H1 (cell line): ENCODE measurements around the gene GHRL. TPM values are rescaled to one million over a fixed set of nuclear protein-coding genes. Genes with fewer than 3 reads are reported as not detected.

Experiments used
- CTCF ChIA-PET: fragments of 300-600 bp; sonication (Branson Sonifier 250); formaldehyde crosslinking; loops from one replicate; lab custom pipeline; 2021; ENCODE audit not compliant: partially characterized antibody; lab: Charles Lee
- POLR2A ChIA-PET: fragments of 300-600 bp; sonication (Branson Sonifier 250); formaldehyde crosslinking; loops from one replicate; lab custom pipeline; 2021; ENCODE audit warnings: inconsistent platforms; ENCODE audit not compliant: partially characterized antibody; lab: Charles Lee
- DNase-seq, 2 experiments: peaks; one replicate each; pipeline versions ENCODE4 v3.0.0 to v3.0.0-alpha.2; 2010 to 2022; ENCODE audit warnings: low spot score in 2 of 2, low read depth in 1 of 2, mixed read lengths in 1 of 2
- FAIRE-seq: peaks from 2 replicates; lab custom pipeline; 2011; peaks lifted over from hg19 to GRCh38; lab: Jason Lieb, UNC
- H2AFZ ChIP-seq: 2 replicates; pipeline ENCODE4 v1.8.1; 2012; ENCODE audit warnings: low read length, inconsistent platforms
- H2AK5ac ChIP-seq: 2 replicates; pipeline ENCODE4 v1.6.1; 2013; ENCODE audit warnings: low read depth, low read length
- H2BK120ac ChIP-seq: replicated peaks from 2 replicates; pipeline ENCODE3; 2013; ENCODE audit warnings: low read depth, low read length, inconsistent platforms
- H2BK12ac ChIP-seq: 2 replicates; pipeline ENCODE4 v1.6.1; 2013; ENCODE audit warnings: low read depth, low read length
- H2BK15ac ChIP-seq: 2 replicates; pipeline ENCODE4 v1.6.1; 2013; ENCODE audit warnings: low read length
- H2BK20ac ChIP-seq: 2 replicates; pipeline ENCODE4 v1.6.1; 2013; ENCODE audit warnings: low read length
- H2BK5ac ChIP-seq: 2 replicates; pipeline ENCODE4 v1.6.1; 2013; ENCODE audit warnings: low read depth, low read length
- H3K14ac ChIP-seq: 2 replicates; pipeline ENCODE4 v1.6.1; 2013; ENCODE audit warnings: inconsistent platforms; ENCODE audit not compliant: insufficient read length
- H3K18ac ChIP-seq: 2 replicates; pipeline ENCODE4 v1.6.1; 2013; ENCODE audit warnings: low read length; ENCODE audit errors: extremely low read depth
- H3K23ac ChIP-seq: 2 replicates; pipeline ENCODE4 v1.6.1; 2013; ENCODE audit warnings: inconsistent platforms; ENCODE audit not compliant: insufficient read length
- H3K23me2 ChIP-seq: 2 replicates; pipeline ENCODE4 v1.6.1; 2013; ENCODE audit warnings: low read depth, low read length
- H3K27ac ChIP-seq: 2 replicates; pipeline ENCODE4 v1.6.1; 2011; ENCODE audit warnings: low read depth, low read length, inconsistent platforms
- H3K27me3 ChIP-seq, 4 experiments: replicated peaks in 1 of 4; 1 replicate in 1 of 4; 2 replicates in 3 of 4; pipeline versions ENCODE4 v1.6.1 to v1.8.1; 2011 to 2013; ENCODE audit warnings: low read length in 3 of 4, mild to moderate bottlenecking in 3 of 4, inconsistent platforms in 2 of 4, mixed read lengths in 2 of 4, moderate library complexity in 1 of 4; ENCODE audit not compliant: control insufficient read depth in 3 of 4, insufficient read depth in 3 of 4; ENCODE audit errors: extremely low read depth in 1 of 4
- H3K36me3 ChIP-seq, 4 experiments: 2 replicates each; pipeline versions ENCODE4 v1.6.1 to v1.8.1; 2011 to 2013; ENCODE audit warnings: mild to moderate bottlenecking in 4 of 4, low read length in 3 of 4, moderate library complexity in 2 of 4, control low read depth in 1 of 4, inconsistent platforms in 1 of 4; ENCODE audit not compliant: insufficient read depth in 4 of 4, control insufficient read depth in 2 of 4
- H3K4ac ChIP-seq: replicated peaks from 2 replicates; pipeline ENCODE3; 2013; ENCODE audit warnings: low read length, low read depth, mixed read lengths, inconsistent platforms; ENCODE audit not compliant: insufficient read length
- H3K4me1 ChIP-seq, 4 experiments: replicated peaks in 1 of 4; 1 replicate in 1 of 4; 2 replicates in 3 of 4; pipeline versions ENCODE4 v1.6.1 to v1.8.1; 2011 to 2013; ENCODE audit warnings: low read length in 3 of 4, inconsistent platforms in 2 of 4, mixed read lengths in 1 of 4; ENCODE audit not compliant: insufficient read depth in 4 of 4, control insufficient read depth in 3 of 4
- H3K4me2 ChIP-seq, 2 experiments: 2 replicates each; pipeline versions ENCODE4 v1.6.1 to v1.8.1; 2011 to 2013; ENCODE audit warnings: low read depth in 2 of 2, low read length in 2 of 2, control low read depth in 1 of 2, inconsistent platforms in 1 of 2, mild to moderate bottlenecking in 1 of 2; ENCODE audit not compliant: insufficient read depth in 1 of 2
- H3K4me3 ChIP-seq, 4 experiments: fragments of 200-600, 300-600 bp in 1 of 4; sonication (generic), shearing (Covaris generic), sonication (Bioruptor Twin) in 1 of 4; 2 replicates each; pipeline versions ENCODE4 v1.5.1 to v1.8.1; 2011 to 2016; ENCODE audit warnings: low read length in 4 of 4, low read depth in 3 of 4, control low read depth in 2 of 4, inconsistent platforms in 2 of 4, mild to moderate bottlenecking in 2 of 4, mixed read lengths in 1 of 4, moderate library complexity in 1 of 4; ENCODE audit not compliant: insufficient read depth in 2 of 4; ENCODE audit errors: extremely low read depth in 1 of 4
- H3K56ac ChIP-seq: replicated peaks from 2 replicates; pipeline ENCODE3; 2013; ENCODE audit warnings: low read depth, mild to moderate bottlenecking, mixed read lengths, low read length, inconsistent platforms; ENCODE audit not compliant: insufficient read length
- H3K79me1 ChIP-seq: 2 replicates; pipeline ENCODE4 v1.6.1; 2013; ENCODE audit warnings: low read depth, low read length, control low read depth
- H3K79me2 ChIP-seq, 2 experiments: 2 replicates each; pipeline versions ENCODE4 v1.6.1 to v1.8.1; 2012 to 2013; ENCODE audit warnings: low read length in 2 of 2, mild to moderate bottlenecking in 2 of 2, inconsistent platforms in 1 of 2; ENCODE audit not compliant: insufficient read depth in 2 of 2, control insufficient read depth in 1 of 2
- H3K9ac ChIP-seq, 4 experiments: replicated peaks in 1 of 4; 1 replicate in 1 of 4; 2 replicates in 3 of 4; pipeline versions ENCODE4 v1.6.1 to v1.8.1; 2011 to 2013; ENCODE audit warnings: low read depth in 3 of 4, low read length in 3 of 4, control low read depth in 2 of 4, mild to moderate bottlenecking in 2 of 4, moderate library complexity in 2 of 4, inconsistent platforms in 1 of 4; ENCODE audit errors: extremely low read depth in 1 of 4
- H3K9me3 ChIP-seq, 2 experiments: 2 replicates each; pipeline versions ENCODE4 v1.6.1 to v1.8.1; 2012 to 2013; ENCODE audit warnings: mild to moderate bottlenecking in 2 of 2, moderate library complexity in 2 of 2, control low read depth in 1 of 2, inconsistent platforms in 1 of 2, low read depth in 1 of 2, low read length in 1 of 2, mixed read lengths in 1 of 2; ENCODE audit not compliant: insufficient read depth in 2 of 2
- H4K20me1 ChIP-seq, 2 experiments: replicated peaks in 1 of 2; 2 replicates each; pipeline versions ENCODE3 to v1.8.1; 2011 to 2013; ENCODE audit warnings: inconsistent platforms in 2 of 2, low read length in 2 of 2, mild to moderate bottlenecking in 1 of 2; ENCODE audit not compliant: insufficient read depth in 2 of 2, control insufficient read depth in 1 of 2
- H4K5ac ChIP-seq: 2 replicates; pipeline ENCODE4 v1.6.1; 2013; ENCODE audit warnings: low read length, low read depth, mixed read lengths, inconsistent platforms; ENCODE audit not compliant: insufficient read length
- H4K8ac ChIP-seq: 2 replicates; pipeline ENCODE4 v1.8.0; 2013; ENCODE audit warnings: mild to moderate bottlenecking, moderate library complexity, low read length, inconsistent platforms; ENCODE audit not compliant: insufficient read depth; ENCODE audit errors: extremely low read depth
- H4K91ac ChIP-seq: replicated peaks from 2 replicates; pipeline ENCODE3; 2013; ENCODE audit warnings: low read length, mixed read lengths, inconsistent platforms; ENCODE audit not compliant: insufficient read length
- RBBP5 ChIP-seq: IDR thresholded peaks from 2 replicates; pipeline ENCODE4 v1.7.1; 2012; ENCODE audit warnings: low read depth, mild to moderate bottlenecking, inconsistent platforms, low read length, moderate library complexity, borderline replicate concordance
- SP4 ChIP-seq: IDR thresholded peaks from 2 replicates; pipeline ENCODE4 v1.6.1; 2012; ENCODE audit warnings: low read length, inconsistent platforms
- SUZ12 ChIP-seq: fragments of 200-600 bp; sonication (generic); IDR thresholded peaks from 2 replicates; pipeline ENCODE4 v1.6.1; 2012; ENCODE audit warnings: mild to moderate bottlenecking, inconsistent platforms, low read length, moderate library complexity, mixed read lengths
- WGBS, 2 experiments: shearing (Covaris generic) in 1 of 2; methylation state at CpG; one replicate each; pipeline versions ENCODE4 v1.1.6 to v1.1.7; 2013 to 2015; ENCODE audit warnings: low lambda C conversion rate in 2 of 2, mixed read lengths in 2 of 2, inconsistent platforms in 1 of 2, low coverage in 1 of 2, missing lambda C conversion rate in 1 of 2; ENCODE audit not compliant: insufficient replicate concordance in 2 of 2, insufficient coverage in 1 of 2, insufficient read length in 1 of 2; ENCODE audit errors: extremely low coverage in 1 of 2, missing lambda C conversion rate in 1 of 2; 5-methylcytosine and 5-hydroxymethylcytosine counted together
- long read RNA-seq, 2 experiments: library from RNA in 1 of 2; library from capped mRNA in 1 of 2; stranded (forward); transcript quantifications; one replicate each; pipeline ENCODE4 v2.0.0, GENCODE V29; 2021; ENCODE audit warnings: inconsistent platforms in 1 of 2
- polyA minus RNA-seq, 3 experiments: library from RNA; depleted of rRNA, polyadenylated mRNA; stranded (reverse); fragments of >200 nt; gene quantifications; 1 replicate in 2 of 3; 2 replicates in 1 of 3; pipeline ENCODE4 v1.2.3, GENCODE V29; 2011
- polyA plus RNA-seq, 7 experiments: library from polyadenylated mRNA; depleted of rRNA in 3 of 7; stranded (reverse) in 5 of 7; unstranded in 2 of 7; fragments of >200 nt in 5 of 7; fragments of 200-250 nt in 2 of 7; gene quantifications; 1 replicate in 5 of 7; 2 replicates in 1 of 7; 4 replicates in 1 of 7; pipeline versions ENCODE4 v1.2.1 to v1.2.3, GENCODE V29; 2011 to 2013; ENCODE audit warnings: missing spikeins in 2 of 7, mixed read lengths in 2 of 7
- total RNA-seq: library from RNA; stranded (reverse); fragmentation: NEBNext Ultra II Directional; extraction: Animal tissue kit (Norgen Biotek cat#: 25700); gene quantifications from 2 replicates; pipeline ENCODE4 v1.2.1, GENCODE V29; 2021

GHRL gene
- total RNA-seq (0.35 TPM in 1 of 2 replicates, not detected in the other), polyA plus RNA-seq (2011; rRNA removed) (0.06 and 0.32 TPM in 2 replicates), polyA minus RNA-seq (2011; rRNA and poly(A)+ RNA removed) (0.29 and 0.57 TPM in 2 replicates)
- polyA plus RNA-seq (2011; cell fraction: cytosol; rRNA removed) = 0.13 TPM
- polyA plus RNA-seq (2011; cell fraction: nucleus; rRNA removed) = 0.57 TPM
- polyA plus RNA-seq (2012, experiment 1 of 2) = 0.23 to 0.87 TPM (median 0.50 TPM) in 3 of 4 replicates, not detected in the other
- polyA plus RNA-seq (2012, experiment 2 of 2) = not detected
- 0.14 TPM for polyA plus RNA-seq (2013, experiment 1 of 2)
- polyA plus RNA-seq (2013, experiment 2 of 2) = 0.26 TPM
- polyA minus RNA-seq (2011; cell fraction: cytosol; rRNA and poly(A)+ RNA removed) = not detected
- polyA minus RNA-seq (2011; cell fraction: nucleus; rRNA and poly(A)+ RNA removed) = 1.00 TPM
- long read RNA-seq, experiment 1 = 0 reads
- long read RNA-seq, experiment 2 = 0 reads

GRCh38 chr3:10292505-10293419 lies at the start of gene GHRL:
Gene GHRL, minus strand, starts transcription at chr3:10292947. Its CDS starts 2,767 bp downstream, at chr3:10290180.
- no peak within 1 kb of the TSS for H3K18ac ChIP-seq
- H3K4me3 ChIP-seq = no peak within 1 kb of the TSS
- H2BK12ac ChIP-seq = no peak within 1 kb of the TSS
- no peak within 1 kb of the TSS for H4K5ac ChIP-seq
- no peak within 1 kb of the TSS for H2AFZ ChIP-seq
- FAIRE-seq = no peak
- no peaks in the 10 kb centered on the region; a peak in 2 of 7 replicates for H3K4me1 ChIP-seq
- peaks cover 0 to 2% of the 10 kb centered on the region in 2 experiments for H4K20me1 ChIP-seq
- no peak within 1 kb of the TSS for H3K23ac ChIP-seq
- H2AK5ac ChIP-seq = no peak within 1 kb of the TSS
- no peak within 1 kb of the TSS for H2BK120ac ChIP-seq
- no peaks in the 10 kb centered on the region for H3K9me3 ChIP-seq
- WGBS, 2 experiments = 93% methylated on average over 12 of the region's 12 CpGs; no CpG with 5 or more reads in 1 of the 2 experiments
- no peak within 1 kb of the TSS for H2BK15ac ChIP-seq
- H3K56ac ChIP-seq = no peak within 1 kb of the TSS
- H3K9ac ChIP-seq = no peak within 1 kb of the TSS
- no peak within 1 kb of the TSS for H4K91ac ChIP-seq
- no peak within 1 kb of the TSS for H3K4ac ChIP-seq
- H3K14ac ChIP-seq = no peak within 1 kb of the TSS
- no peaks in the 10 kb centered on the region for H3K27me3 ChIP-seq
- DNase-seq = no peak
- H3K36me3 ChIP-seq = peaks cover 0 to 4% (median 4%) of the 10 kb centered on the region in 4 experiments; a peak in 6 of 8 replicates
- no peak within 1 kb of the TSS for H4K8ac ChIP-seq
- ChIA-PET CTCF (interaction anchor here (0.9 to 2.0 kb wide), 5 partner anchors 10 to 446 kb away, joined by 3 to 5 read pairs (median 3); no protein-coding TSS in a partner anchor), POLR2A (interaction anchor here (1.1 to 1.9 kb wide), 5 partner anchors 9 to 22 kb away, joined by 3 to 6 read pairs (median 4); no protein-coding TSS in a partner anchor)
- no peaks in the 10 kb centered on the region; the same call in 1 of the 2 replicates for H3K79me1 ChIP-seq
- no peak within 1 kb of the TSS for H2BK20ac ChIP-seq
- H3K23me2 ChIP-seq = no peaks in the 10 kb centered on the region
- no peak within 1 kb of the TSS for H3K27ac ChIP-seq
- H3K79me2 ChIP-seq = no peaks in the 10 kb centered on the region
- no peak within 1 kb of the TSS for H3K4me2 ChIP-seq
- H2BK5ac ChIP-seq = no peak within 1 kb of the TSS
- TF ChIP-seq RBBP5 = no peak
- TF ChIP-seq SUZ12 = no peak
- no peak for TF ChIP-seq SP4
